OCI-LY7 (cell line): ENCODE measurements around the gene KCNMA1.

Experiments
- EZH2phosphoT487 ChIP-seq: fragments of 200-600 bp; sonication (generic); IDR thresholded peaks from 2 replicates; pipeline ENCODE4 v1.6.1; 2018; ENCODE audit warnings: low read depth, borderline replicate concordance, mild to moderate bottlenecking, mixed run types, antibody characterized with exemption, low read length, moderate library complexity, mixed read lengths
- TF ChIP-seq, protein P1 (sequence below): fragments of 200-600 bp; sonication (generic); conservative IDR thresholded peaks from 2 replicates; pipeline ENCODE4 v1.5.1; 2014; ENCODE audit warnings: mild to moderate bottlenecking, antibody characterized with exemption, low read length, moderate library complexity, mixed read lengths

DNA sequence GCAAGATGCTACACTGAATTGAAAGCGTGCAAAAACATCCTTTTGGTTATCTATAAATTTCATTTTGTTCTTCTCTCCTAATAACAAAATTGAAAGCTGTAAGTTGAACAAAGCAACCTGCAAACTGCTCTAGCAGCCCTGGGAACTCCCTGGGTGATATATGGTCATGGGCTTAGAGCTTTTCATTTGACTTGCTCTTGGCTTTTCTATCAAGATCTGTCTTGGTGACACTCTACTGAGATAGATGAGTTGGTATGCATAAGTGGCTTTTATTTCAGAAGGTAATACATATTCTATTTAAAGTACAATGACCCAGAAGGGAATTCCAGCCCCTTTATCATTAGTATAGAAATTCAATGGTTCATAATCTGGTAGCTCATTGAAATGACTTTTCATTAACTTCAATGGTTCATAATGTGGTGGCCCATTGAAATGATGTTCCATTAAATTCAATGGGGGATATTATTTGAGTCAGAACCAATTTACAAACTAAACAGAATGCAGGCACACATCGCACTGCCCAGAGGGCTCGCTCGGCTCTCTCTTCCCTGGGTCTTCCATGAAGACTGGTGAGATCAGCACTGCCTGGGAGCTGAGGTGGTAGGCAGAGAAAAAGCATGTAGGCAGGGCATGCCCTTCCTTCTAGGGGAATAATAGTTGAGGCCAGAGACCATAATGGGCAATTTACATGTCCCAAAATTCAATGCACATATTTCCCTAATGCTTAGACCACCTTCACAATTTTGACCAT is 10.1 kb upstream of the KCNMA1 start:
- TF ChIP-seq, protein P1, sequence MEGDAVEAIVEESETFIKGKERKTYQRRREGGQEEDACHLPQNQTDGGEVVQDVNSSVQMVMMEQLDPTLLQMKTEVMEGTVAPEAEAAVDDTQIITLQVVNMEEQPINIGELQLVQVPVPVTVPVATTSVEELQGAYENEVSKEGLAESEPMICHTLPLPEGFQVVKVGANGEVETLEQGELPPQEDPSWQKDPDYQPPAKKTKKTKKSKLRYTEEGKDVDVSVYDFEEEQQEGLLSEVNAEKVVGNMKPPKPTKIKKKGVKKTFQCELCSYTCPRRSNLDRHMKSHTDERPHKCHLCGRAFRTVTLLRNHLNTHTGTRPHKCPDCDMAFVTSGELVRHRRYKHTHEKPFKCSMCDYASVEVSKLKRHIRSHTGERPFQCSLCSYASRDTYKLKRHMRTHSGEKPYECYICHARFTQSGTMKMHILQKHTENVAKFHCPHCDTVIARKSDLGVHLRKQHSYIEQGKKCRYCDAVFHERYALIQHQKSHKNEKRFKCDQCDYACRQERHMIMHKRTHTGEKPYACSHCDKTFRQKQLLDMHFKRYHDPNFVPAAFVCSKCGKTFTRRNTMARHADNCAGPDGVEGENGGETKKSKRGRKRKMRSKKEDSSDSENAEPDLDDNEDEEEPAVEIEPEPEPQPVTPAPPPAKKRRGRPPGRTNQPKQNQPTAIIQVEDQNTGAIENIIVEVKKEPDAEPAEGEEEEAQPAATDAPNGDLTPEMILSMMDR: no peak
- TF ChIP-seq EZH2phosphoT487: no peak
